OCI-LY1 (cell line): ENCODE results near the gene MRPL48.
A peak's percentile ranks its signal among the peaks of the same experiment; 100 is the strongest.
"Not testable (repeated sequence)": the region's sequence is repeated elsewhere in the genome, so short reads cannot be mapped to it uniquely, and the experiment has no call there.

Experiments
- H2AFZ ChIP-seq: fragments of 200-600 bp; sonication (generic), shearing (Covaris generic); 2 replicates; pipeline ENCODE4 v1.6.0; 2014; ENCODE audit warnings: antibody characterized with exemption, mild to moderate bottlenecking, low read length
- H3F3A ChIP-seq: fragments of 200-600 bp; sonication (generic), shearing (Covaris generic); 2 replicates; pipeline ENCODE4 v1.6.0; 2014; ENCODE audit warnings: mild to moderate bottlenecking, antibody characterized with exemption, low read length, moderate library complexity; ENCODE audit not compliant: insufficient read depth
- H3K27ac ChIP-seq: fragments of 200-600 bp; sonication (generic); 2 replicates; pipeline ENCODE4 v1.5.1; 2014; ENCODE audit warnings: low read length, mixed run types, mild to moderate bottlenecking, low read depth; ENCODE audit not compliant: poor library complexity, severe bottlenecking
- H3K27me3 ChIP-seq: fragments of 200-600 bp; sonication (generic); 2 replicates; pipeline ENCODE4 v1.6.0; 2014; ENCODE audit warnings: antibody characterized with exemption, mild to moderate bottlenecking, low read length, moderate library complexity; ENCODE audit not compliant: insufficient read depth
- H3K36me3 ChIP-seq: fragments of 200-600 bp; sonication (generic); 2 replicates; pipeline ENCODE4 v1.6.1; 2014; ENCODE audit warnings: mild to moderate bottlenecking, antibody characterized with exemption, low read length, moderate library complexity, mixed read lengths; ENCODE audit not compliant: insufficient read depth
- H3K4me1 ChIP-seq: fragments of 200-600 bp; sonication (generic); 2 replicates; pipeline ENCODE4 v1.5.1; 2014; ENCODE audit warnings: mild to moderate bottlenecking, low read length, moderate library complexity; ENCODE audit not compliant: insufficient read depth, severe bottlenecking
- H3K4me2 ChIP-seq: fragments of 200-600 bp; sonication (generic), shearing (Covaris generic); 2 replicates; pipeline ENCODE4 v1.6.1; 2014; ENCODE audit warnings: low read length
- H3K4me3 ChIP-seq: fragments of 200-600 bp; sonication (generic); 2 replicates; pipeline ENCODE4 v1.5.1; 2014; ENCODE audit warnings: low read length, low read depth, mild to moderate bottlenecking, mixed read lengths; ENCODE audit not compliant: poor library complexity, severe bottlenecking
- H3K79me2 ChIP-seq: fragments of 200-600 bp; shearing (Covaris generic); 2 replicates; pipeline ENCODE4 v1.6.1; 2016; ENCODE audit warnings: mixed run types, low read length, mixed read lengths; ENCODE audit not compliant: insufficient read depth
- H3K9ac ChIP-seq: fragments of 200-600 bp; sonication (generic), shearing (Covaris generic); 2 replicates; pipeline ENCODE4 v1.6.1; 2014; ENCODE audit warnings: mild to moderate bottlenecking, low read length, mixed read lengths
- H3K9me2 ChIP-seq: fragments of 200-600 bp; sonication (generic), shearing (Covaris generic); 2 replicates; pipeline ENCODE4 v1.6.1; 2014; ENCODE audit warnings: low read depth, mild to moderate bottlenecking, low read length, mixed read lengths
- H3K9me3 ChIP-seq: fragments of 200-600 bp; shearing (Covaris generic); 2 replicates; pipeline ENCODE4 v1.6.1; 2014; ENCODE audit warnings: low read length, mixed read lengths
- H4K20me1 ChIP-seq: fragments of 200-600 bp; sonication (generic), shearing (Covaris generic); 2 replicates; pipeline ENCODE4 v1.6.0; 2016; ENCODE audit warnings: mild to moderate bottlenecking, low read length; ENCODE audit not compliant: insufficient read depth
- CTCF ChIP-seq: fragments of 200-600 bp; sonication (generic), shearing (Covaris generic); IDR thresholded peaks from 2 replicates; pipeline ENCODE4 v1.5.1; 2017; ENCODE audit warnings: mild to moderate bottlenecking, antibody characterized with exemption, low read length, moderate library complexity, mixed read lengths
- EZH2 ChIP-seq: fragments of 200-600 bp; sonication (generic), shearing (Covaris generic); IDR thresholded peaks from 2 replicates; pipeline ENCODE4 v1.8.0; 2017; ENCODE audit warnings: borderline replicate concordance, mixed run types, mild to moderate bottlenecking, antibody characterized with exemption, low read length, moderate library complexity, mixed read lengths

MRPL48 gene

GRCh38 chr11:73875840-73876239 lies 88.2 kb downstream of the MRPL48 start:
- Histone ChIP-seq H3K4me3 (peak overlapping the region; percentile 69), H3K79me2 (peaks cover 25% of the 10 kb centered on the region), H3K4me1 (peaks cover 28% of the 10 kb centered on the region), H3K9me3 (no peaks in the 10 kb centered on the region), H3F3A (no peaks in the 10 kb centered on the region), H3K4me2 (peak overlapping the region; percentile 88), H2AFZ (no peak overlapping the region), H3K9me2 (no peaks in the 10 kb centered on the region), H4K20me1 (no peaks in the 10 kb centered on the region), H3K27ac (peak overlapping the region; percentile 84), H3K36me3 (peaks cover 48% of the 10 kb centered on the region), H3K9ac (peak overlapping the region; percentile 86), H3K27me3 (no peaks in the 10 kb centered on the region)
- TF ChIP-seq EZH2, result no peak
- TF ChIP-seq CTCF, result no peak

- Histone ChIP-seq H2AFZ (no peak within 1 kb of the TSS), H3K9me2 (no peaks in the 10 kb centered on the region), H3K36me3 (peaks cover 40% of the 10 kb centered on the region), H3K9me3 (no peaks in the 10 kb centered on the region), H3K27ac (peak within 1 kb of the TSS; percentile 84), H3K9ac (peak within 1 kb of the TSS; percentile 86), H3K4me1 (peaks cover 28% of the 10 kb centered on the region), H3K79me2 (peaks cover 25% of the 10 kb centered on the region), H3F3A (no peaks in the 10 kb centered on the region), H4K20me1 (no peaks in the 10 kb centered on the region), H3K4me3 (peak within 1 kb of the TSS; percentile 69), H3K4me2 (peak within 1 kb of the TSS; percentile 88), H3K27me3 (no peaks in the 10 kb centered on the region)
- TF ChIP-seq CTCF (no peak), EZH2 (no peak)
Measured at GRCh38 chr11:73876424-73877310, 89.0 kb downstream of the MRPL48 start, which contains the start of the genes COA4 and PAAF1. TSS of gene COA4 (minus strand) at chr11:73876846. CDS start at chr11:73873378, 3,468 bp downstream. TSS of gene PAAF1 (plus strand) at chr11:73876999. CDS start at chr11:73877022, 23 bp downstream.

- Histone ChIP-seq H3K4me3 (no peak overlapping the region), H3K9me3 (no peaks in the 10 kb centered on the region), H4K20me1 (no peaks in the 10 kb centered on the region), H2AFZ (no peak overlapping the region), H3K4me1 (peaks cover 28% of the 10 kb centered on the region), H3K79me2 (peaks cover 25% of the 10 kb centered on the region), H3K36me3 (peaks cover 20% of the 10 kb centered on the region), H3K27me3 (no peaks in the 10 kb centered on the region), H3K4me2 (no peak overlapping the region), H3K27ac (no peak overlapping the region), H3F3A (no peaks in the 10 kb centered on the region), H3K9me2 (no peaks in the 10 kb centered on the region), H3K9ac (no peak overlapping the region)
- TF ChIP-seq CTCF (no peak), EZH2 (no peak)
Measured at GRCh38 chr11:73878771-73879170, 91.1 kb downstream of the MRPL48 start.

- H3K9me2 ChIP-seq, H3K27me3 ChIP-seq, H3K4me3 ChIP-seq, H3K27ac ChIP-seq, H3K9ac ChIP-seq, H3K36me3 ChIP-seq, H2AFZ ChIP-seq, H3F3A ChIP-seq, H4K20me1 ChIP-seq, H3K9me3 ChIP-seq, H3K4me2 ChIP-seq: not testable (repeated sequence)
- Histone ChIP-seq H3K79me2 (peaks cover 15% of the 10 kb centered on the region), H3K4me1 (peaks cover 17% of the 10 kb centered on the region)
Measured at GRCh38 chr11:73880449-73880848, 92.8 kb downstream of the MRPL48 start.
